ENCODE measurements around the gene G3BP1.
"Not testable (repeated sequence)": the region's sequence is repeated elsewhere in the genome, so short reads cannot be mapped to it uniquely, and the experiment has no call there.

Gene G3BP1

DNA sequence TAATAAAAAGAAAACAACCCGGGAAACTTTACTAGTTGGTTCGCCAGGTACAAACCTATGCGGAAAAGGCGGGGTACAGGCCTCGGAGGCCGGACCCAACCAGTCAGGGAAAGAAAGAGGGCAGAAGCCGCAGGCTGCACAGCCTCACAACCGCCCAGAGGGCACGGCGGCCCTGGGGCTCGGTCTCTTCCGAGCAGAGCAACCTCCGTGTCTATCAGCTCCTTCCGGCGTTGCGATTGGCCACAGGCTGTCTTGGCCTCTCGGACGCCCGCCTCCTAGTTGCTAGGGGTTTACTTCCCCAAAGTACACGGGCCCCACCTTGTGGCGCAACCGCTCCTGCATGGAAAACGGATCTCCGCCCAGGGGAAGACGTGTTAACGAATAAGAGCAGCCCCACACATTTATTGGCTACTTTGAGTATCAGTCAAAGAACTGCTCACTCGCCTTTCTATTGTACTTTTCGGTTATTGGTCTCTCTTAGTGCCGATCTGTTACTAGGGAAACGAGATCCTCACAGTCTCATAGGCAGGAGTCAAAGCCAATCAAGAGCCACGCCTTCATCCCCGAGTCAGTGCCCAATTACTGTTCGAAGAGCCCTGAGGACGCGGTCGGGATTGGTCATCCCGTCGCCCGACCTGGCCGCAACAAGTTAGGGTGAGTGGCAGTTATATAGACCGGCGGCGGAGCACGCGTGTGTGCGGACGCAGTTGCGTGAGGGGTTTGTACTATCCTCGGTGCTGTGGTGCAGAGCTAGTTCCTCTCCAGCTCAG is at the start of gene G3BP1:
G3BP1 (plus strand) TSS at position 696 of the 770 bp plus-strand sequence. CDS start 14,667 bp downstream, outside the sequence.
- DNase-seq: peak; percentile 99

DNA sequence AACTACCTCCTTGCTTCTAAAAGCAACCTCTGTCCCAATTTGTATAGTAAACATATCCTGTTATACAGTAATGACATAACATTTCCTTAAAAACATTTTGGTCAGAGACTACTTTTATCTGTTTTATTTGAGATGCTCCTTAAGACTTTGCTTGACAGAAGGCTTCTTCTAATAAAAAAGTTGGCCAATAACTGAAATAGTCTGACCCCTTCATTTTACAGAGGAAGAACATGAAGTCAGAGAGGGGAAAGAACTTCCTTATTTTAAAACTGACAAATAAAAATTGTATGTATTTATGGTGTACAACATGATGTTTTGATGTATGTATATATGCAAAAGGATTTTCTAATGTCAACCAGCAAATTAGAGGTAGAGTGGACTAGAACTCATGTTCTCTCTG is 49.2 kb upstream of the G3BP1 start:
- no peak for DNase-seq

DNA sequence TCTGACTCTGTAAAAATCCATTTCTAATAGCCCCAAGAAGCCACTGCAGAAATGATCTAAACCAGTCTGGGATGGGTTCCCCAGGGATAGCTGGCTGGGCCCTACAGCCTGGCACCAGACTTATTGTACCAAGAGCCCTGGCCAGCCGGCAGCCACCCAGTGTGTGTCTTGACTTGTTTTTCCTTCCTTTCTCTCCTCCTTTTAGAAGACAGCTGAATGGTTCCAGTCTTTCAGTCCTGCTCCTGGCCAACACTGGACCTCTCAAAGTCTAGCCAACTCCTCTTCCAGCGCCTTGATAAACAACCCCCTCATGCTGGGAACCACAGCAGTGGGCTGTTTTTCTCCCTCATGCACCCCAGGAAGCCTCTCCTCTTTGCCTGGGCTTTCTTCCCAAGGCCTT is 47.4 kb upstream of the G3BP1 start:
- no peak for DNase-seq

DNA sequence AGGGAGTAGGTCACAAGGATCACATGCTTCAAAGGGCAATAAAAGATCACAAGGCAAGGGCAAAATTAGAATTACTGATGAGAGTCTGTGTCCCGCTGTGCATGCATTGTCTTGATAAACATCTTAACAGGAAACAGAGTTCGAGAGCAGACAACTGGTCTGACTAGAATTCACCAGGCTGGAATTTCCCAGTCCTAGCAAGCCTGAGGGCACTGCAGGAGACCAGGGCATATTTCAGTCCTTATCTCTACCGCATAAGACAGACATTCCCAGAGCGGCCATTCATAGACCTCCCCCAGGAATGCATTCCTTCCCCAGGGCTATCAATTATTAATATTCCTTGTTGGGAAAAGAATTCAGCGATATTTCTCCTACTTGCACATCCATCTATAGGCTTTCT is 42.2 kb upstream of the G3BP1 start:
- not testable (repeated sequence) for DNase-seq

DNA sequence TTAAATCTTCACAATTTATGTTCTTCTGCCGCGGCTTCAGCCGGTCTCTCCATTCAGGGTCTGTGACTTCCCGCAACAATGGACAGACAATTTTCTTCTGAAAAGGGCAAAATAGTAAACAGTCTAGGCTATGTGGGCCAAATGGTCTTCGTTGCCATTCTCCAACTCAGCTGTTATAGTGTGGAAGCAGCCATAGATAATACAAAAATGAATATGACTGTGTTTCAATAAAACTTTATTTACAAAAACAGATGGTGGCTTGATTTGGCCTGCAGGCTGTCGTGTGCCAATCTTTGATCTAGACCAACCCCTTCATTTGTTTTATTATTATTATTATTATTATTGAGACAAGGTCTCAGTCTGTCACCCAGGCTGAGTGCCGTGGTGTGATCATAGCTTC is 41.4 kb upstream of the G3BP1 start:
- DNase-seq: no peak

DNA sequence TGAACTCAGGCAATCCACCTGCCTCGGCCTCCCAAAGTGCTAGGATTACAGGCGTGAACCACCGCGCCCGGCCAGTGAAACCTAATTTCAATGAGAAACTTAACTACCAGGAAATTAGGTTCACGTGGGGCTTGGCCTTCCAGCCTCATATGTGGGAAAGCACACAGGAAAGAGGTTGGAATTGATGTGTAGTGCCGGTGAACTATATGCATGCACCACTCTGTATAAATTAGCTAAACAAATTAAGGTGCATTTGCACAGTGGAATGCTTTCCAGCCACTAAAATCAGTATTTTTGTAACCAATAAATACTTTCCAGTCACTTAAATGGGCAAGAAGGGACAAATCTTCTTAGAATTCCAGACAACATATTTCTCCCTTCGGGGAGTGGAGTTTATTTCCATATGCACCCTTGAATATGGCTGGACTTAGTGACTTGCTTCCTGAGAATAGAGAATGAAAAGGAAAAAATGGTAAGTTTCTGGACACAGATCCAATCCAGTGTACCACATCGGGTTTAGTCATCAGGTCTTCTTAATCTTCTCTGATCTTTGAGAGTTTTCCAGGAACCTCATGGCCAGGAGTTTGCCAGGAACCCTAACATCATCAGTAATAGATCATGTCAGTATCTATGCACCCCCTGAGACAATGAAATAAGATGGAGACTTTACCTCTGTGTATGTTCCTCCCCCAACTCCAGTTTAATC is 38.2 kb upstream of the G3BP1 start:
- no peak for DNase-seq

DNA sequence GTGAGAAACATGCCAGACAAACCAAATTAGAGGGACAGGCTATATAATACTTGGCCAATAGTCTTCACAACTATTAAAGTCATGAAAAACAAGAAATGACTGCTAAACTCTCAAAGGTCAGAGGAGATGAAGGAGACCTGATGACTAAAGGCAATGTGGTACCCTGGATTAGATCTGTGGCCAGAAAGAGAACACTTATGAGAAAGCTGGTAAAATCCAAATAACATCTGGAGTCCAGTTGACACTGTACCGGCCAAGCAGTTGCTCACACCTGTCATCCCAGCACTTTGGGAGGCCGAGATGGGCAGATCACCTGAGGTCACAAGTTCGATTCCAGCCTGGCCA is 37.7 kb upstream of the G3BP1 start:
- DNase-seq: no peak

- DNase-seq: no peak
Observed at GRCh38 chr5:151735646-151736045, 36.1 kb upstream of the G3BP1 start.

DNA sequence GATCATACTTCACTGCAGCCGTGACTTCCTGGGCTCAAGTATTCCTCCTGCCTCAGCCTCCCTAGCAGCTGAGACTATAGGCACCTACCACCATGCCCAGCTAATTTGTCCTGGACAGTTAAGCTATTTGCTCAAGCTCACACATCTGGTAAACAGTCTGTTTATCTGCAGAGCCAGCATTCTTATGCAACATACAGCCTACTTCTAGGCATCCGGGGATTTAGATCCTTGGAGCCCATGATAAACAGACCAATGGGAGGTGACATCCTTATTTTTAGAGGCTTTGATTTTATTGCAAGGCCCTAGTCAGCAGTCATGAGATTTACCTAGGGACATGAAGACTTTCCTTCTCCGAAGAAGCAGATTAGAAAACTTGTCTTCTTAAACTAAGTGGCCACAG is 34.3 kb upstream of the G3BP1 start:
- DNase-seq: no peak

GRCh38 chr5:151738125-151738848 is 33.5 kb upstream of the G3BP1 start:
- no peak for DNase-seq

- no peak for DNase-seq
Observed at GRCh38 chr5:151739395-151739794, 32.4 kb upstream of the G3BP1 start.

GRCh38 chr5:151739939-151740335 is 31.8 kb upstream of the G3BP1 start:
- DNase-seq: no peak

- DNase-seq: peak; percentile 51
Observed at GRCh38 chr5:151740336-151740942, 31.3 kb upstream of the G3BP1 start.

DNA sequence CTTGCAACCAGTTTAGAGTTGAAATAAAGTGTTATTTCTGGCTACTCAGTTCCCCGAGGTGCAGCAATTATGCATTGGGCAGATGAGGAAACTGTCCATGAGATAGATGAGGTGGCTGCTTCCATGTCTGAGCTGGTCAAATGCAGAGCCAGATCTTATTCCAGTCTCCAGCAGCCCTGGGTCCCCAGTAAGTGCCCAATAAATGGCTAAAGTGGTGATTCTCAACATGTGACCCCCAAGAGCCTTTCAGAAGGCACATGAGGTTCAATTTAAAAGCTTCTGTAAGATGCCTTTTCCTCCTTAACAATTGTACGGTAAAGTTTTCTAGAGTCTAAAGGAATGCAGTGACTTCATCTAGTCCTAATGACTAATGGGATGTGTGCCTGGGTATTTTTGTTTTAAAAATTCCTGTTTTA is 30.8 kb upstream of the G3BP1 start:
- no peak for DNase-seq

DNA sequence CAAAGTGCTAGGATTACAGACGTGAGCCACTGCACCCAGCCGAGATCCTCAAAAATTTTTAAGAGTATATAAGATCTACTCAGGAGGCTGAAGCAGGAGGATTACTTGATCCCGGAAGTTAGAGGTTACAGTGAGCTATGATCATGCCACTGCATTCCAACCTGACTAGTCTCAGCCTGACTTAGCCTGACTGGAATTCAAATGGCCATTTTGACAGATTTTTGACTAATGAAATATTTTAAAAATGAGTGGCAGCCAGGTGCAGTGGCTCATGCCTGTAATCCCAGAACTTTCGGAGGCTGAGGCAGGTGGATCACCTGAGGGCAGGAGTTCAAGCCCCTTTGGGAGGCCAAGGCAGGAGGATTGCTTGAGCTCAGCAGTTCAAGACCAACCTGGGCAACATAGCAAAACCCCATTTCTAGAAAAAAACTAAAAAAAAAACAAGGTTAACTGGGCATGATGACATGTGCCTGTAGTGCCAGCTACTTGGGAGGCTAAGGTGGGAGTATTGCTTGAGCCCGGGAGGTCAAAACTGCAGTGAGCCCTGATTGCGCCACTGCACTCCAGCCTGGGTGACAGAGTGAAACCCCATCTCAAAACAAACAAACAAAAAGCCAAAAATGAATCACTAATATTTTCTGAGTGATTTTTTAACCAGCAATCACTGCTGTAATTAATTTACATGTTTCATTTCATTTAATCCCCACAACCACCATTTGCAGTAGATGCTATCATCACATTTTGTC is 29.9 kb upstream of the G3BP1 start:
- no peak for DNase-seq

- no peak for DNase-seq
Observed at GRCh38 chr5:151742870-151743294, 28.9 kb upstream of the G3BP1 start.

DNA sequence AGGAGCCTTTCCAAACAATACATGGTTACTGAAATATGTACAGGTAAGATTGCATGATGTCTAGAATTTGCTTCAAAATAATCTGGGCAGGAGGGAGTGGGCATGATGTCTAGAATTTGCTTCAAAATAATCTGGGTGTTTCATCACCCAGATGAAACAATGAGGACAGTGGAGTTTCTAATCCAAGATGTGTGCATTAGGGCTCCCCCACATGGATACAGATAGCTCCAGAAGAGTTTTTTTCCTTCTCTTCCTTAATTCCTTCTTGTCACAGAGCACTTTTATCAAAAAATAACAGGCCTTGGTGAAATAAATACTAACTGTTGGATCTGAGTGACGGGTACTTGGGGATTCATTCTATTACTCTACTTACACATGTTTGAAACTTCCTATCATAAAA is 28.2 kb upstream of the G3BP1 start:
- no peak for DNase-seq

DNA sequence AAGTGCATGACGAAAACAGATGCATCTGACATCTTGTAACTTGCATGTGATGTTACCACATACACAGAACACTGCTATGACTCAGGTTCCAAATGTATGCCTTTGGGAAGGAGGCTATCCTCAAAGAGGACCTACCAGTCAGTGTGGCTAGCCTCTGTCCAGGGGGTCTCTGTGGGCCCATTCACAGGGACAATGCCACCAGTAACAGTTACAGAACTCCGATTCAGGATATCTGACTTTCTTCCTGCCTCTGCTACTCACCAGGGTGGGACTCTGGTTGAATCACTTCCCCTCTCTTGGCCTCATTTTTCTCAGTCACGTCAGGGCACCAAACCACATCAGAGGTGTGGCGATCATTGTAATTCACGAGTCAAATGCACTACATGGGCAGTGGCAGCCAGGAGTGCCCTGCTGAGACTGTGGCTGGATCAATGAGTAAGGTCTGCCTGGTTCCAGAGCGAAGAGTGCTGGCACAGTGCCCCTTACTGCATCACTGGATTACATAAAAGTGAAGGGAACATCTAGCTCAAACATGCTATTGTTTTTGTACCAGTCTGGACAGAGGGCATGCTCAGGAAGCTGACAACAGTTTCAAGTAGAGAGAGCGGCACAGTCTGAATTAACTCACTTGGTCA is 26.6 kb upstream of the G3BP1 start:
- peak; percentile 71 for DNase-seq

- no peak for DNase-seq
Observed at GRCh38 chr5:151750121-151750520, 21.6 kb upstream of the G3BP1 start.

- DNase-seq: no peak
Observed at GRCh38 chr5:151751091-151751490, 20.7 kb upstream of the G3BP1 start.

GRCh38 chr5:151751593-151751992 is 20.2 kb upstream of the G3BP1 start:
- no peak for DNase-seq

DNA sequence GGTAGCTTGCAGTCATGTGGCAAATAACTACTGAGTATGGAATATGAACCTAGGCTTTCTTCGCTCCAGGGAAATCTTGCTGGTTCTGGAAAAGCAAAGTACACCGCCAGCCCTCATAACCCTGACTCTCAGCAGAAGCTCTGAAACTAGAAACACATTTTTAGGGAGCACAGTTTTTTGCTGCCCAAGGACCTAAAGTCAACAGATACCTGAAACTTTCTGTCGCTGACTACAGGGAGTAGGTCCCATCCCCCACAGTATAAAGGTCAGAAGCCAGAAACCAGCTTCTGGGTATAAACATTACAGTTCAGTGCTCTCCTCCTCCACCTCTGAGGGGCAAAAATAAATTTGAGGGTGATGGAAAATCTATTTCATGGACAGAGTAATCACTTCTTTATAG is 16.4 kb upstream of the G3BP1 start:
- DNase-seq: no peak

Measured in T1000 (cell line).